GM21423 (cell line): ENCODE measurements around the gene GALNT9.
"Not testable (repeated sequence)": the region's sequence is repeated elsewhere in the genome, so short reads cannot be mapped to it uniquely, and the experiment has no call there.

Experiments
- ATAC-seq: cut with Tn5 transposase; IDR thresholded peaks from one replicate; pipeline ENCODE4 v1.9.1; 2021; ENCODE audit warnings: mild to moderate bottlenecking, moderate library complexity; ENCODE audit not compliant: unreplicated experiment

GALNT9 gene

GRCh38 chr12:132314516-132315233 is 14.7 kb downstream of the GALNT9 start:
- no peak for ATAC-seq

DNA sequence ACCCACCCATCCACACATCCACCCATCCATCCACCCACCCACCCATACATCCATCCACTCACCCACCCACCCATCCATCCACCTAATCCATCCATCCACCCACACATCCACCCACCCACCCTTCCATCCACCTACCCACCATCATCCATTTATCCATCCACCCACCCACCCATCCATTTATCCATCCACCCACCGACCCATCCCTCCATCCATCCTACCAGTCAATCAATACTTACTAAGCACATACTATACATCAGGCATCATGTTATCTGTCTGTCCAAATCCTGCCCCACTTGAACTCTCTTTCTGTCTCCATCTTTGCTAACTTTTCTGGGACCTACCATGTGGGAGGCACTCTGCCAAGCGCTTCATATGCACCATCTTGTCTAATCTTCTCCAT is 15.4 kb downstream of the GALNT9 start:
- ATAC-seq: no peak

DNA sequence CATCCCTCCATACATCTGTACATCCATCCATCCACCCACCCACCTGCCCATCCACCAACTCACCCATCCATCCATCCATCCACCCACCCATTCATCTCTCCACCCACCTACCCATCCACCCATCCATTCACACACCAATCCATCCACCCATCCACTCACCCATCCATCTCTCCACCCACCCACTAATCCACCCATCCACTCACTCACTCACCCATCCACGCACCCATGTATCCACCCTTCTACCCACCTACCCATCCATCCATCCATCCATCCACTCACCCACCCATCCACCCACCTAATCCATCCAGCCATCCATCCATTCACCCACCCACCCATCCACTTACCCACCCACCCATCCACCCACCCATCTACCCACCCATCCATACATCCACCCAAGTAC is 16.2 kb downstream of the GALNT9 start:
- ATAC-seq: no peak

- ATAC-seq: no peak
Measured at GRCh38 chr12:132312516-132312915, 16.9 kb downstream of the GALNT9 start.

- no peak for ATAC-seq
Measured at GRCh38 chr12:132311201-132311915, 18.0 kb downstream of the GALNT9 start.

DNA sequence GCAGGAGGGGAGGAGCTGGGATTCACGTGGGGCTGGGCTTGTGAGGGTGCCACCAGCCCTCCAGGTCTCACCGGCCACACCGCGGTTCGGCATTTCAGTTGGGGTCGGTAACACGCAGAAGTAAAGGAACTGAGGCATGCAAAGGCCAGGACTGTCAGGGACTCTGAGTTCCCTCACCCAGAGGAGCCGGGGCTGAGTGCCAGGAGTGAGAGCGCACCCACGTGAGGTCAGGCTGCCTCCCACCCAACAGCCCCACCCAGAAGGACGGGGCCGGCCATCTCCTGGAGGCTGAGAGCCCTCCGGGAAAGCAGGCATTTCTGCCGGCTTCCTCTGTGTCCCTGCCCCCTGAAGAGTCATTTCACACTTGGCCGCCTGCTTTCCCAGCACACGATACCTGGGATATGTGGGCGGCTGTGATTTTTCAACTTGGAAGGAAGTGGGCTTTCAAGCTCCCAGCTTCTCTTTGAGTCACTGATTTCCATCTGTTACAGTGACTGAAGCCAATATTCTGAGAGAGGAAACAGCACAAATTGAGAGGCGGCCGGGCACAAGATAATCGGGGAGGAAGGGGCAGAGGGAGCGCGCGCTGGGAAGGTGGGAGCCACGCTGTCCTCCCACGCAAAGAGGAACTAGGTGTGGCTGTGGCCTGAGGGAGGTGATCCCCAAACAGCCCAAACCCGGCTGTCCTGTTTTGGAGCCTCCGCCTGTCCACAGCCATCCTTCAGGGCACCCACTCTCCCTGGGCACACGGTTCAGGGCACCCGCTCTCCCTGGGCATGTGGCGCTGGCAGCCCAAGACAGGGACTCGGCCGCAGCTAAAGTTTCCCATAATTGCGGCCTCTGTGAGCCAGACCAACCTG is 19.0 kb downstream of the GALNT9 start:
- ATAC-seq: no peak

- ATAC-seq: no peak
Measured at GRCh38 chr12:132309596-132310086, 19.7 kb downstream of the GALNT9 start.

DNA sequence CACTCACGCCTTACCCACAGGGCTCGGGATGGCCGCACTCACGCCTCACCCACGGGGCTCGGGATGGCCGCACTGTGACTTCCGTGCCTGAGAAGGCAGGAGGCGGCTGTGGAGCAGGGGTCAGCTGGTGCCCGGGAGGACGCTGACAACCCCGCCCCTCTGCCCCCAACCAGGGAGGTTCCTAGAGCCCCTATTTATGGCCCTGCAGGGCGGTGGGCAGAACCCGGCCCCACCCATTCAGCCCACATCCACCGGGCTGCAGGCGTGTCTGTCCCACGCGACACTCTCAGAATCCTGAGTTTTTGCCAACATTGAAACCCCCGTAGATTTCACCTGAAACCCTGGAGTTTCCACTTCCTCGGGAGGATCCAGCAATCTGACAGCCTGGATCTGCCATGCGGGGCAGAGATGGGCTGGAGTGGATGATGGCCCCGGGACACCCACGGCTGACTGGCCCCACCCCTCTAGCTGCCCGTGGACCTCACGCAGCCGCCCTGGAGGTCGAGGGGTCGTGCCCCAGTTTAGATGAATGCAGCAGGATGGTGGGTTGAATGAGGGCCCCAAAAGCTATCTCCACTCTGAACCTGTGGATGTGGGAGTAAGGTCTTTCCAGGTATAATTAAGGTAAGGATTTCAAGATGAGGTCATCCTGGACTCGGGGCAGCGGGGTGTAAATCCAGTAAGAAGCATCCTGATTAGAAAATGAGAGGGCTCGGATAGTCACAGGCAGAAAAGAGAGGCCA is 20.4 kb downstream of the GALNT9 start:
- ATAC-seq: no peak

DNA sequence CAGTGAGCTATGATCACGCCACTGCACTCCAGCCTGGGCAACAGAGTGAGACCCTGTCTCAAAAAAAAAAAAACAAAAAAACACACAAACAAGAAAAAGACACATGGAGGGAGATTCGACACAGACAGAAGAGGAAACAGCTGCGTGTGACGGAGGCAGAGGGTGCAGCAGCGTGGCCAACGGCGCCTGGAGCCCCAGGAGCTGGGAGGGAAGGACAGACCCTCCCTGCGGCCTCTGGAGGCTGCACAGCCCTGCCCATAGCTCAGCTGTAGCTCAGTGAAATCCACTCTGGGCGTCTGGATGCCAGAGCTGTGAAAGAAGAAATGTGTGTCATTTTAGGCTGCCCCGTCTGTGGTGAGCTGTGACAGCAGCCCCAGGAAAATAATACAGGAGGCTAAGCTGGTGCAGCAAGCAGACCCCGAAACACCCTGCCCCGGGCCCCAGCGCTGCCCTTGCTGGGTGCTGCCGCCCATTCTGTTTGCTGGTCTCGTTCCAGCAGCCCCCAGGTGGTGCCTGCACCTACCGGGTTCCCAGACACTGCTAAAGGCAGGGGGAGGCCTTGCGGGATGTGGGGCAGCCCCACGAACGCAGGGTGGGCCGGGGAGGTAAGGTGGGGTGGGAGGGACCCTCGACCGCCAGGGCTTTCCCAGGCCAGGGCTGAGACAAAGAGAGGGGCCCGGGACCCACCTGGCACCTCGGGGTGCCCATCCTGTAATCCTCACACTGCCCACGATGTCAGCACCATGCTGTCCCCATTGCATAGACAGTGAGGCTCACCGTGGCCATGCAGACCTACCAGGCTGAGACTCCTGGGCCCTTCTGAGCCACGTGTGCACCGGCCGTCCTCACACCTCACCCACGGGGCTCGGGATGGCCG is 21.2 kb downstream of the GALNT9 start:
- ATAC-seq: no peak

DNA sequence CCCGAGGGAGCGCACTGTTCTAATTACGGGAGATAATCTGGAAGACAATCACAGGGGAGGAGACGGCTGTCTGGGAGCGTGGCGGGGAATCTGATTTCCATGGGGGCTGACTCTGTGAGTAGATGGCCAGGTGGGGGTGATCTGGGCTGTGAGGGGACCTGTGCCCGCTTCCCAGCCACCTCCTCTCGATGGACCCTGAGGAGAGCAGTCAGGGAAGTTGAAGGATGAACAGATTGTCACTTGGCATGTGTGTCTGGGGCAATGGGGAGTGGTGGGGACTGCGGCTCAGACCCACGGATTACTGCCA is 22.6 kb downstream of the GALNT9 start:
- no peak for ATAC-seq

DNA sequence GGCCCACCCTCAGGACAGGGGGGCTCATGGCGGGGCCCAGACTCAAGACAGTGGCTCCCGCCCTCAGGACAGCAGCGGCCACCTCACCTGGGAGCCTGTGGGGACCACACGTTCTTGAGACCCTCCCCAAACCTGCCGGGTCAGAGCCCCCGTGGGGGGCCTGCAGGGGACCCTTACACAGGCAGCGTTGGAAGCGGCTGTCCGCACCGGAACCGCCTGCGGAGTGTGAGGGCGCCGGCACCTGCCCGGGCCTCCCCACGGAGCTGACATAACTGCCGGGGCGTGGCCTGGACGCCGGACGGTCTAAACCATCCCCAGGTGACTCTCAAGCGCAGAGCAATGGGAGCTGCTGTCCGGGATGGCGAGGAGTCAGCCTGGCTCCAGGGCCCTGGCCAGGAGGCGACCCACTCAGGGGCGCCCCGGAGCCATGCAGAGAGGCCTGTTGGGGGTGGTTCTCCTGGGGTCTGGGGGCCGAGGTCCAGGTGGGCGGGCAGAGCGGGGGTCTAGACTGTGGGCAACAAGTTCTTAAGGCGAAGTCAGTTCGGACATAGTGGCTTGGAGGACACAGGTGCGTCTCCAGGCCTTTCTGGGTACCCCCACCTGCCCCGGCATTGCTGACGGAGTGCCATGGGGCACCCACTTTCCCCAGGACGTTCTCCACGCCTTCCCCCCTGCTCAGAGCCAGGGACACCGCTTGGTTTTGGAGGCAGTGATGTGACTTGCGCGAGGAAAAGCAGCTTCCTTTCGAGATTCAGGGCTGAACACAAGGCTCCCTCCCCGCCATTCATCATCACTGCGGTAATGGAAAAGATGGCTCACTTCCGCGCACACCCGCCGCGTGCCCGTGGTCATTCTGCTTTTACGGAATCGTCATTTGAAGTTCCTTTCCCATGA is 23.2 kb downstream of the GALNT9 start:
- no peak for ATAC-seq

- no peak for ATAC-seq
Measured at GRCh38 chr12:132305560-132305966, 23.8 kb downstream of the GALNT9 start.

DNA sequence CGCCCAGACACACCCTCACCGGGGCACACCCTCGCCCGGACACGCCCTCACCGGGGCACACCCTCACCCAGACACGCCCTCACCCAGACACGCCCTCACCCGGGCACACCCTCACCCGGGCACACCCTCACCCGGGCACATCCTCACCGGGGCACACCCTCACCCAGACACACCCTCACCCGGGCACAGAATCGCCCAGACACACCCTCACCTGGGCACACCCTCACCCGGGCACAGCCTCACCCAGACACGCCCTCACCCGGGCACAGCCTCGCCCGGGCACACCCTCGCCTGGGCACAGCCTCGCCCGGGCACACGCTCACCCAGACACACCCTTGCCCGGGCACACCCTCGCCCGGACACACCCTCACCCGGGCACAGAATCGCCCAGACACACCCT is 24.5 kb downstream of the GALNT9 start:
- not testable (repeated sequence) for ATAC-seq

- not testable (repeated sequence) for ATAC-seq
Measured at GRCh38 chr12:132303853-132304373, 25.5 kb downstream of the GALNT9 start.

DNA sequence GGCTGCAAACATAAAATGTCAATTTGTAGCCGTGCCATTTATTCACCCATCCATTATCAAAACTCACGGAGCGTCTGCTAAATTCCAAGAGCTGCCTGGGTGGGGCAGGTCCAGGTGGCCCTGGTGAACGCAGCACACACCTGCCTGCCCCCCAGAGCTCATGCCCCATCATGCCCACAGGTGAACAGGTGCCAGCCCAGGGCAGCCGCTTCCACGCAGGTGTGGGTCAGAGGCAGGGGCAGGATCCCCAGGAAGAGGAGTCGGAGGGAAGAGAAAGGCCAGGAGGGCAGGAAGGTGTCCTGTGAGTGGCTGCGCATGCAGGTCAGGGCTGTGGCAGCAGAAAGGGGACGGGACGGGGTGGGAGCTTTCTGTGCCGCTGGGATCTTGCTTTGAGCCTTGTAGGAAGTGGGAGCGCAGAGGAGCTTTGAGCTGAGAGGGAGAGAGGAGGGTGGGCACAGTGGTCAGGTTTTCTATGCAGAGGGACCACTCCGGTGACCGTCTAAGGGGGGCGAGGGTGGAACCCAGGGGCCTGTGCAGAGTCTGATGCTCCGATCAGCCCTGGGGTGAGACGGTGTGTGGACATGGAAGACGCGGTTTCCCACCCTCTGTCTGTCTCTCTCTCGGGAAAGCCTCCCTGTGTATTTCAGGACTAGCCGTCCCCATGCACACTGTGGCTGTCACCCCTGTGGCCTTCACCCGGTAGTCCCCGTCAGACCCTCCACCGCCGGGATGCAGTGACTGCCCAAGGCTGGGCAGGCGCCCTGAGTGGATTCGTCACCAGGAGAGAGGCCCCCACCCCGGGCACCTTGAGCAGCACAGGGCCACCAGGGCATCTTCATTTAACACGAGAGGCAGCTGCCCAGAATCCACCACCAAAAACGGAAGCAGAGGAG is 26.7 kb downstream of the GALNT9 start:
- no peak for ATAC-seq

GRCh38 chr12:132300789-132301722 is 28.3 kb downstream of the GALNT9 start:
- ATAC-seq: no peak

DNA sequence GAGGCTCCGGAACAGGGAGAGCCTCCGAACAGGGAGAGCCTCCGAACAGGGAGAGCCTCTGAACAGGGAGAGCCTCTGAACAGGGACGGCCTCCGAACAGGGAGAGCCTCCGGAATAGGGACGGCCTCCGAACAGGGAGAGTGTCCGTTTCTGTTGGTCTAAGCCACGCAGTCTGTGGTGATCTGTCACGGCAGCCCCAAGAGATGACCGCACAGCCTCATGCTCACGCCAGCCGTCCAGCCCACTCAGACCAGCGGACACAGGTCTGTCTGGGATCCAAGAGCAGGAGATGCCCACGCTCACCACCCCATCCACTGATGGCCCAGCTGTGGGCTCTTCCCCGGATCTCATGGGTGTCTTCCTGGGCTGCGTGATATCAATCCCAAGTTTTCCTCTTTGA is 33.3 kb downstream of the GALNT9 start:
- ATAC-seq: no peak
